K562 treated with DMSO at 1 percent for 48 hours (cell line): Measurements from ENCODE around the gene UCP1. TPM values are rescaled to one million over a fixed set of nuclear protein-coding genes. Genes with fewer than 3 reads are reported as not detected.

Experiments used
- total RNA-seq: library from RNA; unstranded; fragments of 300-600 nt; gene quantifications from 2 replicates; pipeline ENCODE4 v1.2.3, GENCODE V29; 2022; ENCODE audit warnings: low replicate concordance; ENCODE audit errors: extremely low read depth

Gene UCP1, protein sequence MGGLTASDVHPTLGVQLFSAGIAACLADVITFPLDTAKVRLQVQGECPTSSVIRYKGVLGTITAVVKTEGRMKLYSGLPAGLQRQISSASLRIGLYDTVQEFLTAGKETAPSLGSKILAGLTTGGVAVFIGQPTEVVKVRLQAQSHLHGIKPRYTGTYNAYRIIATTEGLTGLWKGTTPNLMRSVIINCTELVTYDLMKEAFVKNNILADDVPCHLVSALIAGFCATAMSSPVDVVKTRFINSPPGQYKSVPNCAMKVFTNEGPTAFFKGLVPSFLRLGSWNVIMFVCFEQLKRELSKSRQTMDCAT
- not detected in 2 replicates for total RNA-seq

DNA sequence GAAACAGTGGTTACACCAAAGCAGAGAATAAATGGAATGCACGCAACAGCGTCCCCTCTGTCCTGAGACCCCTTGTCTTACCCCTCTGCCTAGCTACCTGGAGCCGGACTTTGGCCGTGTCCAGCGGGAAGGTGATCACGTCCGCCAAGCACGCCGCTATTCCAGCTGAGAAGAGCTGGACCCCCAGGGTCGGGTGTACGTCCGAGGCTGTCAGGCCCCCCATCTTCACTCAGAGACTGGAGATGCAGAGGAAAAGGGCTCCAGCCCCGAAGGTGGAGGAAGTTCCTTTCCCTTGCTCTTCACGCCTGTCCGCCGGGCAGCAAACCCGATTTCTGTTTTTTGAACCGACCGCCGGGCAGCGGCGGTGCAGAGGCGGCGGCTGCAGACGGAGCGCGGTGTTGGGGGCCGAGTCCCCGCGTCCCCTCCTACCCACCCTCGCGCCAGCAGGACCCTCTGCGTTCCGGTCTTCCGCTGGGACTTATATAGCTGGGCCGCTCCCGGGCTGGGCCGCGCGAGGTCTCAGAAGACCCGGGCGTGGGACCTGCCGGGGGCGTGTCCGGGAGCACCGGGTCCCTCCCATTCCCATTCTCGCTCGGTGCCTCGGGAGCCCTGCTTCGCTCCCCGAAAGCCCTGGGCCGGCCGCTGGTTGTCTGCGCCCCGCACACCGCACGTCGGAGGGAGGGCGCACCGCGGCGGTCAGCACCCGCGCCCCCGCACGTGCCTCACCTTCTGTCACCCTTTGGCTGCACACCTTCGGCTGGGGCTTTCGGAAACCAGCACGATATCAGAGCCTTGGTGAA, at the start of gene UCP1:
TSS of gene UCP1 (minus strand) at position 455 of the 800 bp plus-strand sequence. CDS start at position 223, 232 bp downstream.

GRCh38 chr4:140523857-140524742, 44.7 kb downstream of the UCP1 start, which contains the start of gene ELMOD2:
Gene ELMOD2 (plus strand): TSS chr4:140524168. CDS start chr4:140525429, 1,261 bp downstream.

Other genes with a start within 250 kb of the UCP1 start
- gene SCOC, start 195.3 kb downstream of the UCP1 start, total RNA-seq = not detected in 2 replicates
- not detected in 2 replicates for gene CLGN, start 141.3 kb downstream of the UCP1 start, total RNA-seq
- not detected in 2 replicates for gene MGAT4D, start 70.7 kb downstream of the UCP1 start, total RNA-seq
- not detected in 2 replicates for gene ELMOD2, start 44.8 kb downstream of the UCP1 start, total RNA-seq
- not detected in 2 replicates for gene TBC1D9, start 187.4 kb upstream of the UCP1 start, total RNA-seq